H1 (cell line): ENCODE measurements around the gene TNFRSF1A. TPM values are rescaled to one million over a fixed set of nuclear protein-coding genes. Genes with fewer than 3 reads are reported as not detected.

Experiments used
- CTCF ChIA-PET: fragments of 300-600 bp; sonication (Branson Sonifier 250); formaldehyde crosslinking; loops from one replicate; lab custom pipeline; 2021; ENCODE audit not compliant: partially characterized antibody; lab: Charles Lee
- POLR2A ChIA-PET: fragments of 300-600 bp; sonication (Branson Sonifier 250); formaldehyde crosslinking; loops from one replicate; lab custom pipeline; 2021; ENCODE audit warnings: inconsistent platforms; ENCODE audit not compliant: partially characterized antibody; lab: Charles Lee
- DNase-seq, 2 experiments: peaks; one replicate each; pipeline versions ENCODE4 v3.0.0 to v3.0.0-alpha.2; 2010 to 2022; ENCODE audit warnings: low spot score in 2 of 2, low read depth in 1 of 2, mixed read lengths in 1 of 2
- FAIRE-seq: peaks from 2 replicates; lab custom pipeline; 2011; peaks lifted over from hg19 to GRCh38; lab: Jason Lieb, UNC
- H2AFZ ChIP-seq: 2 replicates; pipeline ENCODE4 v1.8.1; 2012; ENCODE audit warnings: low read length, inconsistent platforms
- H2AK5ac ChIP-seq: 2 replicates; pipeline ENCODE4 v1.6.1; 2013; ENCODE audit warnings: low read depth, low read length
- H2BK120ac ChIP-seq: replicated peaks from 2 replicates; pipeline ENCODE3; 2013; ENCODE audit warnings: low read depth, low read length, inconsistent platforms
- H2BK12ac ChIP-seq: 2 replicates; pipeline ENCODE4 v1.6.1; 2013; ENCODE audit warnings: low read depth, low read length
- H2BK15ac ChIP-seq: 2 replicates; pipeline ENCODE4 v1.6.1; 2013; ENCODE audit warnings: low read length
- H2BK20ac ChIP-seq: 2 replicates; pipeline ENCODE4 v1.6.1; 2013; ENCODE audit warnings: low read length
- H2BK5ac ChIP-seq: 2 replicates; pipeline ENCODE4 v1.6.1; 2013; ENCODE audit warnings: low read depth, low read length
- H3K14ac ChIP-seq: 2 replicates; pipeline ENCODE4 v1.6.1; 2013; ENCODE audit warnings: inconsistent platforms; ENCODE audit not compliant: insufficient read length
- H3K18ac ChIP-seq: 2 replicates; pipeline ENCODE4 v1.6.1; 2013; ENCODE audit warnings: low read length; ENCODE audit errors: extremely low read depth
- H3K23ac ChIP-seq: 2 replicates; pipeline ENCODE4 v1.6.1; 2013; ENCODE audit warnings: inconsistent platforms; ENCODE audit not compliant: insufficient read length
- H3K23me2 ChIP-seq: 2 replicates; pipeline ENCODE4 v1.6.1; 2013; ENCODE audit warnings: low read depth, low read length
- H3K27ac ChIP-seq: 2 replicates; pipeline ENCODE4 v1.6.1; 2011; ENCODE audit warnings: low read depth, low read length, inconsistent platforms
- H3K27me3 ChIP-seq, 4 experiments: replicated peaks in 1 of 4; 1 replicate in 1 of 4; 2 replicates in 3 of 4; pipeline versions ENCODE4 v1.6.1 to v1.8.1; 2011 to 2013; ENCODE audit warnings: low read length in 3 of 4, mild to moderate bottlenecking in 3 of 4, inconsistent platforms in 2 of 4, mixed read lengths in 2 of 4, moderate library complexity in 1 of 4; ENCODE audit not compliant: control insufficient read depth in 3 of 4, insufficient read depth in 3 of 4; ENCODE audit errors: extremely low read depth in 1 of 4
- H3K36me3 ChIP-seq, 4 experiments: 2 replicates each; pipeline versions ENCODE4 v1.6.1 to v1.8.1; 2011 to 2013; ENCODE audit warnings: mild to moderate bottlenecking in 4 of 4, low read length in 3 of 4, moderate library complexity in 2 of 4, control low read depth in 1 of 4, inconsistent platforms in 1 of 4; ENCODE audit not compliant: insufficient read depth in 4 of 4, control insufficient read depth in 2 of 4
- H3K4ac ChIP-seq: replicated peaks from 2 replicates; pipeline ENCODE3; 2013; ENCODE audit warnings: low read length, low read depth, mixed read lengths, inconsistent platforms; ENCODE audit not compliant: insufficient read length
- H3K4me1 ChIP-seq, 4 experiments: replicated peaks in 1 of 4; 1 replicate in 1 of 4; 2 replicates in 3 of 4; pipeline versions ENCODE4 v1.6.1 to v1.8.1; 2011 to 2013; ENCODE audit warnings: low read length in 3 of 4, inconsistent platforms in 2 of 4, mixed read lengths in 1 of 4; ENCODE audit not compliant: insufficient read depth in 4 of 4, control insufficient read depth in 3 of 4
- H3K4me2 ChIP-seq, 2 experiments: 2 replicates each; pipeline versions ENCODE4 v1.6.1 to v1.8.1; 2011 to 2013; ENCODE audit warnings: low read depth in 2 of 2, low read length in 2 of 2, control low read depth in 1 of 2, inconsistent platforms in 1 of 2, mild to moderate bottlenecking in 1 of 2; ENCODE audit not compliant: insufficient read depth in 1 of 2
- H3K4me3 ChIP-seq, 4 experiments: fragments of 200-600, 300-600 bp in 1 of 4; sonication (generic), shearing (Covaris generic), sonication (Bioruptor Twin) in 1 of 4; 2 replicates each; pipeline versions ENCODE4 v1.5.1 to v1.8.1; 2011 to 2016; ENCODE audit warnings: low read length in 4 of 4, low read depth in 3 of 4, control low read depth in 2 of 4, inconsistent platforms in 2 of 4, mild to moderate bottlenecking in 2 of 4, mixed read lengths in 1 of 4, moderate library complexity in 1 of 4; ENCODE audit not compliant: insufficient read depth in 2 of 4; ENCODE audit errors: extremely low read depth in 1 of 4
- H3K56ac ChIP-seq: replicated peaks from 2 replicates; pipeline ENCODE3; 2013; ENCODE audit warnings: low read depth, mild to moderate bottlenecking, mixed read lengths, low read length, inconsistent platforms; ENCODE audit not compliant: insufficient read length
- H3K79me1 ChIP-seq: 2 replicates; pipeline ENCODE4 v1.6.1; 2013; ENCODE audit warnings: low read depth, low read length, control low read depth
- H3K79me2 ChIP-seq, 2 experiments: 2 replicates each; pipeline versions ENCODE4 v1.6.1 to v1.8.1; 2012 to 2013; ENCODE audit warnings: low read length in 2 of 2, mild to moderate bottlenecking in 2 of 2, inconsistent platforms in 1 of 2; ENCODE audit not compliant: insufficient read depth in 2 of 2, control insufficient read depth in 1 of 2
- H3K9ac ChIP-seq, 4 experiments: replicated peaks in 1 of 4; 1 replicate in 1 of 4; 2 replicates in 3 of 4; pipeline versions ENCODE4 v1.6.1 to v1.8.1; 2011 to 2013; ENCODE audit warnings: low read depth in 3 of 4, low read length in 3 of 4, control low read depth in 2 of 4, mild to moderate bottlenecking in 2 of 4, moderate library complexity in 2 of 4, inconsistent platforms in 1 of 4; ENCODE audit errors: extremely low read depth in 1 of 4
- H3K9me3 ChIP-seq, 2 experiments: 2 replicates each; pipeline versions ENCODE4 v1.6.1 to v1.8.1; 2012 to 2013; ENCODE audit warnings: mild to moderate bottlenecking in 2 of 2, moderate library complexity in 2 of 2, control low read depth in 1 of 2, inconsistent platforms in 1 of 2, low read depth in 1 of 2, low read length in 1 of 2, mixed read lengths in 1 of 2; ENCODE audit not compliant: insufficient read depth in 2 of 2
- H4K20me1 ChIP-seq, 2 experiments: replicated peaks in 1 of 2; 2 replicates each; pipeline versions ENCODE3 to v1.8.1; 2011 to 2013; ENCODE audit warnings: inconsistent platforms in 2 of 2, low read length in 2 of 2, mild to moderate bottlenecking in 1 of 2; ENCODE audit not compliant: insufficient read depth in 2 of 2, control insufficient read depth in 1 of 2
- H4K5ac ChIP-seq: 2 replicates; pipeline ENCODE4 v1.6.1; 2013; ENCODE audit warnings: low read length, low read depth, mixed read lengths, inconsistent platforms; ENCODE audit not compliant: insufficient read length
- H4K8ac ChIP-seq: 2 replicates; pipeline ENCODE4 v1.8.0; 2013; ENCODE audit warnings: mild to moderate bottlenecking, moderate library complexity, low read length, inconsistent platforms; ENCODE audit not compliant: insufficient read depth; ENCODE audit errors: extremely low read depth
- H4K91ac ChIP-seq: replicated peaks from 2 replicates; pipeline ENCODE3; 2013; ENCODE audit warnings: low read length, mixed read lengths, inconsistent platforms; ENCODE audit not compliant: insufficient read length
- CHD1 ChIP-seq: IDR thresholded peaks from 2 replicates; pipeline ENCODE4 v1.6.1; 2012; ENCODE audit warnings: low read depth, low read length, improper control_type of control experiment
- KDM4A ChIP-seq: IDR thresholded peaks from one replicate; pipeline ENCODE4 v1.7.1; 2012; ENCODE audit warnings: low read depth, mild to moderate bottlenecking, moderate library complexity, low read length, inconsistent platforms; ENCODE audit not compliant: severe bottlenecking
- SRF ChIP-seq: IDR thresholded peaks from 2 replicates; pipeline ENCODE4 v1.6.1; 2011; ENCODE audit warnings: mild to moderate bottlenecking, low read depth, low read length, moderate library complexity
- WGBS, 2 experiments: shearing (Covaris generic) in 1 of 2; methylation state at CpG; one replicate each; pipeline versions ENCODE4 v1.1.6 to v1.1.7; 2013 to 2015; ENCODE audit warnings: low lambda C conversion rate in 2 of 2, mixed read lengths in 2 of 2, inconsistent platforms in 1 of 2, low coverage in 1 of 2, missing lambda C conversion rate in 1 of 2; ENCODE audit not compliant: insufficient replicate concordance in 2 of 2, insufficient coverage in 1 of 2, insufficient read length in 1 of 2; ENCODE audit errors: extremely low coverage in 1 of 2, missing lambda C conversion rate in 1 of 2; 5-methylcytosine and 5-hydroxymethylcytosine counted together
- polyA plus RNA-seq, 7 experiments: library from polyadenylated mRNA; depleted of rRNA in 3 of 7; stranded (reverse) in 5 of 7; unstranded in 2 of 7; fragments of >200 nt in 5 of 7; fragments of 200-250 nt in 2 of 7; gene quantifications; 1 replicate in 5 of 7; 2 replicates in 1 of 7; 4 replicates in 1 of 7; pipeline versions ENCODE4 v1.2.1 to v1.2.3, GENCODE V29; 2011 to 2013; ENCODE audit warnings: missing spikeins in 2 of 7, mixed read lengths in 2 of 7
- total RNA-seq: library from RNA; stranded (reverse); fragmentation: NEBNext Ultra II Directional; extraction: Animal tissue kit (Norgen Biotek cat#: 25700); gene quantifications from 2 replicates; pipeline ENCODE4 v1.2.1, GENCODE V29; 2021

The TNFRSF1A gene
- total and polyA plus RNA-seq, 2 of the 8 experiments (the other 6 are each of a cell fraction or from before 2014, with no cell fraction given), result 28.7 to 42.1 TPM

- Histone ChIP-seq H4K91ac (no peak overlapping the region), H3K18ac (no peak overlapping the region), H2BK12ac (peak overlapping the region; percentile 72; the same call in 1 of the 2 replicates), H2BK5ac (peak overlapping the region; percentile 66), H4K5ac (no peak overlapping the region), H2BK15ac (no peak overlapping the region), H3K9me3 (no peaks in the 10 kb centered on the region), H3K4me3 (no peak overlapping the region), H3K23ac (no peak overlapping the region), H4K20me1 (peaks cover 0 to 6% of the 10 kb centered on the region in 2 experiments), H3K36me3 (peaks cover 0 to 5% (median 2%) of the 10 kb centered on the region in 4 experiments; a peak in 3 of 8 replicates), H3K27ac (no peak overlapping the region), H3K14ac (no peak overlapping the region), H4K8ac (no peak overlapping the region), H3K9ac (no peak overlapping the region; a peak in 1 of 7 replicates), H2AK5ac (peak overlapping the region; percentile 17), H2BK20ac (no peak overlapping the region), H3K23me2 (peaks cover 7% of the 10 kb centered on the region; the same call in 1 of the 2 replicates), H3K4ac (no peak overlapping the region), H2BK120ac (no peak overlapping the region), H3K79me1 (peaks cover 15% of the 10 kb centered on the region; the same call in 1 of the 2 replicates), H3K79me2 (peaks cover 19 to 80% of the 10 kb centered on the region in 2 experiments), H3K4me2 (no peak overlapping the region; a peak in 1 of 4 replicates), H2AFZ (no peak overlapping the region), H3K4me1 (peaks cover 11 to 29% (median 19%) of the 10 kb centered on the region in 4 experiments), H3K56ac (no peak overlapping the region), H3K27me3 (no peaks in the 10 kb centered on the region)
- FAIRE-seq (no peak), DNase-seq (no peak)
- ChIA-PET CTCF (interaction anchor here (0.9 to 4.3 kb wide), 9 partner anchors 13 to 79 kb away, joined by 3 to 14 read pairs (median 4); no protein-coding TSS in a partner anchor), POLR2A (interaction anchor here (0.6 to 17.2 kb wide), 7 partner anchors 12 to 327 kb away, joined by 3 to 259 read pairs (median 6); partner anchors contain the start of genes LTBR and TNFRSF1A)
- peak; percentile 58; the same call in 1 of the 2 replicates for TF ChIP-seq SRF
- no peak for TF ChIP-seq CHD1
- TF ChIP-seq KDM4A, result no peak
- WGBS, 2 experiments, result 76% methylated on average over 15 of the region's 15 CpGs; no CpG with 5 or more reads in 1 of the 2 experiments
Observed at GRCh38 chr12:6367969-6368892, 26.4 kb upstream of the TNFRSF1A start.
